GM23338 (cell line): ENCODE data around the gene PNP. TPM values are rescaled to one million over a fixed set of nuclear protein-coding genes. Genes with fewer than 3 reads are reported as not detected.

ENCODE experiments used
- ATAC-seq: fragments of 200-7000 bp; cut with Tn5 transposase; 3 replicates; pipeline ENCODE4 v1.9.1; 2020
- DNase-seq: peaks from one replicate; pipeline ENCODE4 v3.0.0-alpha.2; 2015; ENCODE audit warnings: low spot score
- H2AFZ ChIP-seq: fragments of 200-600 bp; sonication (generic); 2 replicates; pipeline ENCODE4 v1.8.0; 2016; ENCODE audit warnings: antibody characterized with exemption, mild to moderate bottlenecking, moderate library complexity
- H3F3A ChIP-seq: fragments of 200-600 bp; sonication (generic); replicated peaks from 2 replicates; pipeline ENCODE4 v1.8.0; 2017; ENCODE audit warnings: antibody characterized with exemption, mixed run types, low read depth
- H3K27ac ChIP-seq: fragments of 200-600 bp; sonication (generic); 2 replicates; pipeline ENCODE4 v1.6.1; 2016; ENCODE audit warnings: low read depth
- H3K27me3 ChIP-seq: fragments of 200-600 bp; sonication (generic); 2 replicates; pipeline ENCODE4 v1.8.0; 2016; ENCODE audit warnings: mild to moderate bottlenecking, mixed run types, moderate library complexity; ENCODE audit not compliant: insufficient read depth
- H3K36me3 ChIP-seq: fragments of 200-600 bp; sonication (generic); 2 replicates; pipeline ENCODE4 v1.8.0; 2016; ENCODE audit warnings: mild to moderate bottlenecking; ENCODE audit not compliant: insufficient read depth
- H3K4me1 ChIP-seq: fragments of 200-600 bp; sonication (generic); 2 replicates; pipeline ENCODE4 v1.8.0; 2016; ENCODE audit warnings: mild to moderate bottlenecking, moderate library complexity; ENCODE audit not compliant: insufficient read depth
- H3K4me2 ChIP-seq: fragments of 200-600 bp; sonication (generic); 2 replicates; pipeline ENCODE4 v1.7.1; 2017; ENCODE audit warnings: mixed run types
- H3K4me3 ChIP-seq: fragments of 200-600 bp; sonication (generic); 2 replicates; pipeline ENCODE4 v1.6.1; 2016; ENCODE audit warnings: mixed run types
- H3K79me2 ChIP-seq: fragments of 200-600 bp; sonication (generic); replicated peaks from 2 replicates; pipeline ENCODE4 v1.8.0; 2017; ENCODE audit warnings: mild to moderate bottlenecking; ENCODE audit not compliant: insufficient read depth
- H3K9me2 ChIP-seq: fragments of 200-600 bp; sonication (generic); 2 replicates; pipeline ENCODE4 v1.8.0; 2017; ENCODE audit not compliant: insufficient read depth
- H4K20me1 ChIP-seq: fragments of 200-600 bp; sonication (generic); replicated peaks from 2 replicates; pipeline ENCODE4 v1.8.0; 2017; ENCODE audit warnings: mild to moderate bottlenecking; ENCODE audit not compliant: insufficient read depth
- H3K27ac Mint-ChIP-seq: 2 replicates; pipeline ENCODE4 v1.8.0; 2020; ENCODE audit warnings: inconsistent platforms, mild to moderate bottlenecking, moderate library complexity, mixed read lengths
- H3K27me3 Mint-ChIP-seq: 3 replicates; pipeline ENCODE4 v1.8.0; 2022; ENCODE audit warnings: low read depth, mild to moderate bottlenecking, moderate library complexity, mixed read lengths, inconsistent platforms; ENCODE audit not compliant: insufficient read depth, poor library complexity
- H3K36me3 Mint-ChIP-seq: 3 replicates; pipeline ENCODE4 v1.8.0; 2021; ENCODE audit warnings: low read depth, mild to moderate bottlenecking, inconsistent platforms, moderate library complexity, mixed read lengths
- H3K4me1 Mint-ChIP-seq: 3 replicates; pipeline ENCODE4 v1.8.0; 2020; ENCODE audit warnings: mild to moderate bottlenecking, inconsistent platforms, mixed read lengths
- H3K4me3 Mint-ChIP-seq: 3 replicates; pipeline ENCODE4 v1.8.0; 2021; ENCODE audit warnings: moderate library complexity, mild to moderate bottlenecking, inconsistent platforms, mixed read lengths
- H3K9me3 Mint-ChIP-seq: 3 replicates; pipeline ENCODE4 v1.8.0; 2020; ENCODE audit warnings: moderate library complexity, mild to moderate bottlenecking, inconsistent platforms, mixed read lengths
- CREB1 ChIP-seq: fragments of 250-450 bp; sonication (Bioruptor Pico); IDR thresholded peaks from 2 replicates; pipeline ENCODE4 v1.5.0; 2020; ENCODE audit warnings: low read depth, mild to moderate bottlenecking, moderate library complexity
- CTCF ChIP-seq, 2 experiments: fragments of 200-600 bp in 1 of 2; sonication (generic) in 1 of 2; conservative IDR thresholded peaks; 2 replicates each; pipeline versions ENCODE4 v1.5.1 to v1.6.1; 2016 to 2017; ENCODE audit warnings: antibody characterized with exemption in 2 of 2, low read depth in 2 of 2, mild to moderate bottlenecking in 2 of 2, moderate library complexity in 1 of 2
- NANOG ChIP-seq: IDR thresholded peaks from 2 replicates; pipeline ENCODE4 v1.6.1; 2016; ENCODE audit warnings: antibody characterized with exemption, borderline replicate concordance
- REST ChIP-seq: IDR thresholded peaks from one replicate; pipeline ENCODE4 v1.6.1; 2018; ENCODE audit warnings: antibody characterized with exemption; ENCODE audit not compliant: unreplicated experiment
- ZNF114 ChIP-seq: fragments of 250-450 bp; sonication (Bioruptor Pico); IDR thresholded peaks from 2 replicates; pipeline ENCODE4 v1.5.0; 2020; ENCODE audit warnings: mild to moderate bottlenecking, moderate library complexity
- polyA plus RNA-seq: library from polyadenylated mRNA; unstranded; fragments of >200 nt; fragmentation: Nextera tagmentation; extraction: Ambion mirVana; gene quantifications from 2 replicates; pipeline ENCODE4 v1.2.1, GENCODE V29; 2016
- total RNA-seq: library from RNA; depleted of rRNA; stranded (reverse); fragments of >200 nt; shearing (Covaris generic); gene quantifications from 2 replicates; pipeline ENCODE4 v1.2.3, GENCODE V29; 2014
- TF ChIP-seq, protein P1 (sequence below): fragments of 250-450 bp; sonication (Bioruptor Pico); IDR thresholded peaks from 2 replicates; pipeline ENCODE4 v1.5.0; 2020; ENCODE audit warnings: mild to moderate bottlenecking, moderate library complexity
- TF ChIP-seq, protein P2 (sequence below): IDR thresholded peaks from 2 replicates; pipeline ENCODE4 v1.6.1; 2016; ENCODE audit warnings: antibody characterized with exemption

The PNP gene
- total and polyA plus RNA-seq, 2 experiments from 2014 or later, result 60.7 to 102 TPM

- TF ChIP-seq NANOG (no peak), CREB1 (CRISPR knock-in tag) (no peak), ZNF114 (CRISPR knock-in tag) (no peak), REST (no peak)
Observed at GRCh38 chr14:20419419-20419818, 49.8 kb upstream of the PNP start (continued).

DNA sequence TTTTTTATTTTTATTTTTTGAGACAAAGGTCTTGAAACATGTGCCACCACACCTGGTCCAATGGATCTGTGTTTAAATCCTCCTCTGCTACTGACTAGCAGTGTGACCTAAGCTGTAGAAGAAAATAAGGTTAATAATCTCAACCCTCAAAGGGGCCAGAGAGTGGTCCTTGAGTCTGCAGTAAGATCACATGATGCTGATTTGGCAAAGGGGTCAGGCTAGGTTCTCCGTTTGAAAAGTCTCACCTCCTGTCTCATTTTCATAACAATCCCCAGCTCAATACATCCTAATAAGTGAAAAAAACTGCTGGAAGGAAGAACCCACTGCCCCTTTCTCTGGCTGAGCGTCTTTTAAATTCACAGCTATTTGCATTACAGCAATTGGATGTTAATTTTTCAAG lies 47.9 kb upstream of the PNP start:
- Histone ChIP-seq H3K4me3 (peak overlapping the region; percentile 21; the same call in 1 of the 2 replicates), H3K4me2 (peak overlapping the region; percentile 55), H3K9me2 (peaks cover 6% of the 10 kb centered on the region; the same call in 1 of the 2 replicates), H4K20me1 (no peaks in the 10 kb centered on the region), H2AFZ (0 out of 2 replicates have a peak overlapping the region, but pooled peaks have one; percentile 11), H3K79me2 (no peaks in the 10 kb centered on the region), H3K27ac (peak overlapping the region; percentile 48), H3K27me3 (no peaks in the 10 kb centered on the region), H3K36me3 (no peaks in the 10 kb centered on the region), H3F3A (0 out of 2 replicates have a peak, but pooled peaks cover 9% of the 10 kb centered on the region), H3K4me1 (peaks cover 19% of the 10 kb centered on the region)
- ATAC-seq, result peak; percentile 23; the same call in 1 of the 3 replicates
- H3K27me3 Mint-ChIP-seq, result peaks cover 6% of the 10 kb centered on the region
- H3K9me3 Mint-ChIP-seq, result no peaks in the 10 kb centered on the region
- no peaks in the 10 kb centered on the region for H3K36me3 Mint-ChIP-seq
- H3K4me1 Mint-ChIP-seq, result peaks cover 16% of the 10 kb centered on the region
- DNase-seq, result peak; percentile 5
- H3K4me3 Mint-ChIP-seq, result peak overlapping the region; percentile 35; the same call in 1 of the 3 replicates
- 0 out of 2 replicates have a peak overlapping the region, but pooled peaks have one; percentile 32 for H3K27ac Mint-ChIP-seq
- TF ChIP-seq ZNF114 (CRISPR knock-in tag) (no peak), CTCF (conservative IDR thresholded peaks at IDR 0.05; ENCODE audit: low read depth in 2 of 2) (no peak), REST (no peak)
- TF ChIP-seq, protein P1, sequence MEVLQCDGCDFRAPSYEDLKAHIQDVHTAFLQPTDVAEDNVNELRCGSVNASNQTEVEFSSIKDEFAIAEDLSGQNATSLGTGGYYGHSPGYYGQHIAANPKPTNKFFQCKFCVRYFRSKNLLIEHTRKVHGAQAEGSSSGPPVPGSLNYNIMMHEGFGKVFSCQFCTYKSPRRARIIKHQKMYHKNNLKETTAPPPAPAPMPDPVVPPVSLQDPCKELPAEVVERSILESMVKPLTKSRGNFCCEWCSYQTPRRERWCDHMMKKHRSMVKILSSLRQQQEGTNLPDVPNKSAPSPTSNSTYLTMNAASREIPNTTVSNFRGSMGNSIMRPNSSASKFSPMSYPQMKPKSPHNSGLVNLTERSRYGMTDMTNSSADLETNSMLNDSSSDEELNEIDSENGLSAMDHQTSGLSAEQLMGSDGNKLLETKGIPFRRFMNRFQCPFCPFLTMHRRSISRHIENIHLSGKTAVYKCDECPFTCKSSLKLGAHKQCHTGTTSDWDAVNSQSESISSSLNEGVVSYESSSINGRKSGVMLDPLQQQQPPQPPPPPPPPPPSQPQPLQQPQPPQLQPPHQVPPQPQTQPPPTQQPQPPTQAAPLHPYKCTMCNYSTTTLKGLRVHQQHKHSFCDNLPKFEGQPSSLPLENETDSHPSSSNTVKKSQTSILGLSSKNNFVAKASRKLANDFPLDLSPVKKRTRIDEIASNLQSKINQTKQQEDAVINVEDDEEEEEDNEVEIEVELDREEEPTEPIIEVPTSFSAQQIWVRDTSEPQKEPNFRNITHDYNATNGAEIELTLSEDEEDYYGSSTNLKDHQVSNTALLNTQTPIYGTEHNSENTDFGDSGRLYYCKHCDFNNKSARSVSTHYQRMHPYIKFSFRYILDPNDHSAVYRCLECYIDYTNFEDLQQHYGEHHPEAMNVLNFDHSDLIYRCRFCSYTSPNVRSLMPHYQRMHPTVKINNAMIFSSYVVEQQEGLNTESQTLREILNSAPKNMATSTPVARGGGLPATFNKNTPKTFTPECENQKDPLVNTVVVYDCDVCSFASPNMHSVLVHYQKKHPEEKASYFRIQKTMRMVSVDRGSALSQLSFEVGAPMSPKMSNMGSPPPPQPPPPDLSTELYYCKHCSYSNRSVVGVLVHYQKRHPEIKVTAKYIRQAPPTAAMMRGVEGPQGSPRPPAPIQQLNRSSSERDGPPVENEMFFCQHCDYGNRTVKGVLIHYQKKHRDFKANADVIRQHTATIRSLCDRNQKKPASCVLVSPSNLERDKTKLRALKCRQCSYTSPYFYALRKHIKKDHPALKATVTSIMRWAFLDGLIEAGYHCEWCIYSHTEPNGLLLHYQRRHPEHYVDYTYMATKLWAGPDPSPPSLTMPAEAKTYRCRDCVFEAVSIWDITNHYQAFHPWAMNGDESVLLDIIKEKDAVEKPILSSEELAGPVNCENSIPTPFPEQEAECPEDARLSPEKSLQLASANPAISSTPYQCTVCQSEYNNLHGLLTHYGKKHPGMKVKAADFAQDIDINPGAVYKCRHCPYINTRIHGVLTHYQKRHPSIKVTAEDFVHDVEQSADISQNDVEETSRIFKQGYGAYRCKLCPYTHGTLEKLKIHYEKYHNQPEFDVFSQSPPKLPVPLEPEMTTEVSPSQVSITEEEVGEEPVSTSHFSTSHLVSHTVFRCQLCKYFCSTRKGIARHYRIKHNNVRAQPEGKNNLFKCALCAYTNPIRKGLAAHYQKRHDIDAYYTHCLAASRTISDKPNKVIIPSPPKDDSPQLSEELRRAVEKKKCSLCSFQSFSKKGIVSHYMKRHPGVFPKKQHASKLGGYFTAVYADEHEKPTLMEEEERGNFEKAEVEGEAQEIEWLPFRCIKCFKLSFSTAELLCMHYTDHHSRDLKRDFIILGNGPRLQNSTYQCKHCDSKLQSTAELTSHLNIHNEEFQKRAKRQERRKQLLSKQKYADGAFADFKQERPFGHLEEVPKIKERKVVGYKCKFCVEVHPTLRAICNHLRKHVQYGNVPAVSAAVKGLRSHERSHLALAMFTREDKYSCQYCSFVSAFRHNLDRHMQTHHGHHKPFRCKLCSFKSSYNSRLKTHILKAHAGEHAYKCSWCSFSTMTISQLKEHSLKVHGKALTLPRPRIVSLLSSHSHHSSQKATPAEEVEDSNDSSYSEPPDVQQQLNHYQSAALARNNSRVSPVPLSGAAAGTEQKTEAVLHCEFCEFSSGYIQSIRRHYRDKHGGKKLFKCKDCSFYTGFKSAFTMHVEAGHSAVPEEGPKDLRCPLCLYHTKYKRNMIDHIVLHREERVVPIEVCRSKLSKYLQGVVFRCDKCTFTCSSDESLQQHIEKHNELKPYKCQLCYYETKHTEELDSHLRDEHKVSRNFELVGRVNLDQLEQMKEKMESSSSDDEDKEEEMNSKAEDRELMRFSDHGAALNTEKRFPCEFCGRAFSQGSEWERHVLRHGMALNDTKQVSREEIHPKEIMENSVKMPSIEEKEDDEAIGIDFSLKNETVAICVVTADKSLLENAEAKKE (CRISPR knock-in tag), result no peak
- TF ChIP-seq, protein P2, sequence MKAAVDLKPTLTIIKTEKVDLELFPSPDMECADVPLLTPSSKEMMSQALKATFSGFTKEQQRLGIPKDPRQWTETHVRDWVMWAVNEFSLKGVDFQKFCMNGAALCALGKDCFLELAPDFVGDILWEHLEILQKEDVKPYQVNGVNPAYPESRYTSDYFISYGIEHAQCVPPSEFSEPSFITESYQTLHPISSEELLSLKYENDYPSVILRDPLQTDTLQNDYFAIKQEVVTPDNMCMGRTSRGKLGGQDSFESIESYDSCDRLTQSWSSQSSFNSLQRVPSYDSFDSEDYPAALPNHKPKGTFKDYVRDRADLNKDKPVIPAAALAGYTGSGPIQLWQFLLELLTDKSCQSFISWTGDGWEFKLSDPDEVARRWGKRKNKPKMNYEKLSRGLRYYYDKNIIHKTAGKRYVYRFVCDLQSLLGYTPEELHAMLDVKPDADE, result no peak
